ENCODE measurements around the gene TRIM17. TPM values are rescaled to one million over a fixed set of nuclear protein-coding genes. Genes with fewer than 3 reads are reported as not detected.

Gene TRIM17
- total RNA-seq, 1 donor from 2014 or later: 2.6 TPM

- ATAC-seq (no peak), DNase-seq (peak; percentile 48)
- TF ChIP-seq CTCF (IDR thresholded peaks at IDR 0.05): no peak
- Histone ChIP-seq H3K36me3 (no peaks in the 10 kb centered on the region), H3K4me3 (no peak overlapping the region), H3K27ac (no peak overlapping the region), H3K9me3 (no peaks in the 10 kb centered on the region), H3K4me1 (no peaks in the 10 kb centered on the region), H3K27me3 (no peaks in the 10 kb centered on the region)
- intact Hi-C loops (cut with DNase I): no loop called here
Measured at GRCh38 chr1:228363686-228364067, 53.0 kb downstream of the TRIM17 start.

GRCh38 chr1:228362884-228363450, 53.7 kb downstream of the TRIM17 start:
- TF ChIP-seq CTCF (IDR thresholded peaks at IDR 0.05): no peak
- no peaks in the 10 kb centered on the region for H3K4me1 ChIP-seq
- DNase-seq: no peak
- no peaks in the 10 kb centered on the region for H3K36me3 ChIP-seq
- ATAC-seq: no peak
- no peaks in the 10 kb centered on the region for H3K27me3 ChIP-seq
- H3K4me3 ChIP-seq: no peak overlapping the region
- H3K27ac ChIP-seq: no peak overlapping the region
- intact Hi-C loops (cut with DNase I): no loop called here
- no peaks in the 10 kb centered on the region for H3K9me3 ChIP-seq

GRCh38 chr1:228362141-228362883, 54.3 kb downstream of the TRIM17 start:
- Histone ChIP-seq H3K27me3 (no peaks in the 10 kb centered on the region), H3K9me3 (no peaks in the 10 kb centered on the region), H3K36me3 (no peaks in the 10 kb centered on the region), H3K4me3 (no peak overlapping the region), H3K27ac (no peak overlapping the region), H3K4me1 (no peaks in the 10 kb centered on the region)
- ATAC-seq (no peak), DNase-seq (peak; percentile 51)
- intact Hi-C loops (cut with DNase I): no loop called here
- no peak for TF ChIP-seq CTCF (IDR thresholded peaks at IDR 0.05)

GRCh38 chr1:228361314-228362140, 55.1 kb downstream of the TRIM17 start:
- ATAC-seq: no peak
- no peaks in the 10 kb centered on the region for H3K4me1 ChIP-seq
- H3K27ac ChIP-seq: no peak overlapping the region
- no peak for TF ChIP-seq CTCF (IDR thresholded peaks at IDR 0.05)
- no peaks in the 10 kb centered on the region for H3K36me3 ChIP-seq
- peak; percentile 64 for DNase-seq
- H3K27me3 ChIP-seq: no peaks in the 10 kb centered on the region
- no peaks in the 10 kb centered on the region for H3K9me3 ChIP-seq
- intact Hi-C loops (cut with DNase I): no loop called here
- no peak overlapping the region for H3K4me3 ChIP-seq

GRCh38 chr1:228360533-228361313, 55.9 kb downstream of the TRIM17 start:
- H3K27me3 ChIP-seq: no peaks in the 10 kb centered on the region
- no peak for ATAC-seq
- no peaks in the 10 kb centered on the region for H3K36me3 ChIP-seq
- no peak overlapping the region for H3K27ac ChIP-seq
- no peaks in the 10 kb centered on the region for H3K9me3 ChIP-seq
- TF ChIP-seq CTCF (IDR thresholded peaks at IDR 0.05): no peak
- H3K4me1 ChIP-seq: no peaks in the 10 kb centered on the region
- no peak for DNase-seq
- no peak overlapping the region for H3K4me3 ChIP-seq
- intact Hi-C loops (cut with DNase I): no loop called here

Measured in upper lobe of right lung (tissue), 1 donor.